Body of pancreas (tissue), 4 donors: ENCODE data around the gene B3GAT1. TPM values are rescaled to one million over a fixed set of nuclear protein-coding genes. Genes with fewer than 3 reads are reported as not detected.

Experiments
- ATAC-seq: fragments of 150-250 bp; one replicate; pipeline ENCODE4 v1.9.1; 2016
- DNase-seq, 4 donors: peaks; one replicate each; pipeline ENCODE4 v3.0.0-alpha.2; 2019
- H3K27ac ChIP-seq, 4 donors: fragments of 200-600 bp; sonication (generic); 1 replicate in 3 of 4; 2 replicates in 1 of 4; pipeline versions ENCODE4 v1.5.1 to v1.6.1; 2016 to 2019; ENCODE audit warnings: mild to moderate bottlenecking in 1 of 4, mixed read lengths in 1 of 4, moderate library complexity in 1 of 4
- H3K27me3 ChIP-seq, 2 donors: fragments of 200-600 bp; sonication (generic); one replicate each; pipeline ENCODE4 v1.6.0; 2016; ENCODE audit warnings: mild to moderate bottlenecking in 1 of 2
- H3K36me3 ChIP-seq, 2 donors: fragments of 200-600 bp; sonication (generic); replicated peaks in 1 of 2; 2 replicates each; pipeline ENCODE4 v1.5.1; 2016; ENCODE audit warnings: low read depth in 2 of 2; ENCODE audit not compliant: insufficient read depth in 1 of 2
- H3K4me1 ChIP-seq: fragments of 200-600 bp; sonication (generic); one replicate; pipeline ENCODE4 v1.6.0; 2016
- H3K4me3 ChIP-seq, 2 donors: fragments of 200-600 bp; sonication (generic); 1 replicate in 1 of 2; 2 replicates in 1 of 2; pipeline ENCODE4 v1.5.1; 2016 to 2019
- H3K9me3 ChIP-seq, 3 donors: fragments of 200-600 bp; sonication (generic); 1 replicate in 2 of 3; 2 replicates in 1 of 3; pipeline ENCODE4 v1.5.1; 2016
- POLR2A ChIP-seq, 3 donors: fragments of 450-650 bp; IDR thresholded peaks; one replicate each; pipeline ENCODE4 v1.6.1; 2016; ENCODE audit warnings: antibody characterized with exemption in 3 of 3, mild to moderate bottlenecking in 2 of 3
- WGBS, 2 donors: methylation state at CpG; one replicate each; pipeline ENCODE4 v1.1.5; 2017; 5-methylcytosine and 5-hydroxymethylcytosine counted together
- intact Hi-C: fragments of 100-400 bp; cut with DNase I; formaldehyde crosslinking; loops from one replicate; pipeline ENCODE4 v1.15.1; 2023
- total RNA-seq, 2 donors: library from RNA; depleted of rRNA; stranded (reverse); fragments of >200 nt; gene quantifications; one replicate each; pipeline ENCODE4 v1.1.0, GENCODE V29; 2016
- TF ChIP-seq, protein P1 (sequence below), 7 experiments: fragments of 450-650 bp in 4 of 7; fragments of 200-600 bp in 3 of 7; sonication (generic) in 3 of 7; IDR thresholded peaks; one replicate each; pipeline ENCODE4 v1.5.1; 2016 to 2019; ENCODE audit warnings: antibody characterized with exemption in 7 of 7

B3GAT1 gene
- total RNA-seq, 2 donors from 2014 or later = under 0.01 TPM; not detected in 1

DNA sequence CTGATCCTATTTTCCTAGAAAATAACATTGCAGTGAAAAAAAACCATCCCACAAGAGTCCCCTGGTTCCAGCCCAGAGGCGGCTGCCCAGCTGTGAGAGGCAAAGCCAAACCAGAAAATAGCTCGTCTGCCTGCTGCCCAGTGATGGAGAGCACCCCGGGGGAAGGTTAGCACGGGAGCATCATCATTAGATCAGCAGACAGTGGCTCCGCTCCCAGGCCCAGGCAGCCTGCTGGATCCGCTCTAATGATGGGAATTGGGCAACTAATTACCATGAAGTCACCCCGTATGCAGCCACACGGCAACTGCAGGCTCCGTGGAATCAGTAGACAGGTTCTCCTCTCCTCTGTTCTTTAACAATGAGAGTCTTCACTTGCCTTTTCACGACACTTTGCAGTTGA lies 17.1 kb upstream of the B3GAT1 start:
- TF ChIP-seq, protein P1, sequence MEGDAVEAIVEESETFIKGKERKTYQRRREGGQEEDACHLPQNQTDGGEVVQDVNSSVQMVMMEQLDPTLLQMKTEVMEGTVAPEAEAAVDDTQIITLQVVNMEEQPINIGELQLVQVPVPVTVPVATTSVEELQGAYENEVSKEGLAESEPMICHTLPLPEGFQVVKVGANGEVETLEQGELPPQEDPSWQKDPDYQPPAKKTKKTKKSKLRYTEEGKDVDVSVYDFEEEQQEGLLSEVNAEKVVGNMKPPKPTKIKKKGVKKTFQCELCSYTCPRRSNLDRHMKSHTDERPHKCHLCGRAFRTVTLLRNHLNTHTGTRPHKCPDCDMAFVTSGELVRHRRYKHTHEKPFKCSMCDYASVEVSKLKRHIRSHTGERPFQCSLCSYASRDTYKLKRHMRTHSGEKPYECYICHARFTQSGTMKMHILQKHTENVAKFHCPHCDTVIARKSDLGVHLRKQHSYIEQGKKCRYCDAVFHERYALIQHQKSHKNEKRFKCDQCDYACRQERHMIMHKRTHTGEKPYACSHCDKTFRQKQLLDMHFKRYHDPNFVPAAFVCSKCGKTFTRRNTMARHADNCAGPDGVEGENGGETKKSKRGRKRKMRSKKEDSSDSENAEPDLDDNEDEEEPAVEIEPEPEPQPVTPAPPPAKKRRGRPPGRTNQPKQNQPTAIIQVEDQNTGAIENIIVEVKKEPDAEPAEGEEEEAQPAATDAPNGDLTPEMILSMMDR (IDR thresholded peaks at IDR 0.05) = no peak
- TF ChIP-seq POLR2A (IDR thresholded peaks at IDR 0.05) = no peak
- H3K9me3 ChIP-seq = no peaks in the 10 kb centered on the region
- ATAC-seq = no peak
- no peak for DNase-seq
- intact Hi-C loops = no loop called here
- no peaks in the 10 kb centered on the region for H3K27me3 ChIP-seq
- WGBS, 2 donors = 47 to 54% methylated on average over 5 to 10 of the region's 10 CpGs
- H3K36me3 ChIP-seq = no peaks in the 10 kb centered on the region
- no peaks in the 10 kb centered on the region for H3K4me1 ChIP-seq
- no peak overlapping the region for H3K4me3 ChIP-seq
- no peak overlapping the region for H3K27ac ChIP-seq

DNA sequence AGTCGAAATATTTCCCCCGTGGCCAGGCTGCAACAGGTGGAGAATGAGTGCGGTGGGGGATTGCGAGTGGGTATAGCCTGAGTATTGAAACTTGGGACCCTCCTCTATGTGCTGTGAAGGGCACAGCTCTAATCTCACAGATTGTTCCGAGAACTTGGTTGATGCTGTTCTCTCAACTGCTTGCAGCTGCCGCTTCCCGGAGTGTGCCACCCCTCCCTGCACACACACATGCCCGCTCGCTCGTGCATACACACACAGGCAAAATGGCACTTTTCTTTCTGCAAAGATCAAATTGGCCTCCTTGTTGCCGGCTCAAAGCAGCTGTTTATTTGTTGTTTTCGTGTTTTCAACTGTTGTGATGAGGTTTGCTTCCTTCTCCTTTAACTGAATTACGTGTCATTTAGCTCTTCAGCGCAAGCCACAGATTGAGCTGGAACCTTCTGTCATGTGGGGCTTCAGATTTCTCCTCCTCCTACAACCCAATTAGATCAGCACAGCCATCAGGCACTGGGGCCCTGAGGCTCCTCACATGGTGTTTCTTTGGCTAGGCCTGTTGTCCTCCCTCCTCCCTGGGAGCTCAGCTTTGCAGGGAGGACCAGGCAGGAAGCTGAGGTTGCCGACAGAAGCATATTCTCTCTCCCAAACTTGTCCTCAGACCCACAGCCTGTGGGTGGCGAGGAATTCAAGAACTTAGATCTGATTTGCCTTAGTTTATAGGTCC lies 13.9 kb upstream of the B3GAT1 start:
- no peak for ATAC-seq

DNA sequence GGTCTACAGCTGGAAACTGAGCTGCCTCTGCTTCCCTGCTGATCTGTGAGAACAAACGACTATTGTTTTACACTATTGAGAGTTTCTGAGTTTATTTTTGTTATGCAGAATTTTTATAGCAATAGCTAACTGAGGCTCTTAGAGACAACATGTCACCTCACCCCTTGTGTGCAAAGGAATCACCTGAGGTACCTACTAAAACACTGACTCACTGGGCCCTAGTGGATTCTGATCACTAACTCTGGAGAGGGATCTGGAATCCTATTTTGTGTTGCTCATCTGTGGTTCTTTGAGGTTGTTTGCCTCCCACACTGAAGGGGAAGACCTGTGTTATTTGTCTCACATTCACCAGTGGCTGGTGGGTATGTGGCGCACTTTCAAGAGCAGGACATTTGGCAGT lies 13.4 kb upstream of the B3GAT1 start:
- TF ChIP-seq POLR2A (IDR thresholded peaks at IDR 0.05) = no peak
- TF ChIP-seq, protein P1 (IDR thresholded peaks at IDR 0.05) = no peak
- H3K9me3 ChIP-seq = no peaks in the 10 kb centered on the region
- DNase-seq (no peak), ATAC-seq (no peak)
- H3K4me1 ChIP-seq = no peaks in the 10 kb centered on the region
- H3K27ac ChIP-seq = no peak overlapping the region
- WGBS, 2 donors = 53 to 73% methylated on average over 2 of the region's 2 CpGs
- no peak overlapping the region for H3K4me3 ChIP-seq
- no peaks in the 10 kb centered on the region for H3K27me3 ChIP-seq
- no peaks in the 10 kb centered on the region for H3K36me3 ChIP-seq
- intact Hi-C loops = no loop called here

More for the DNA sequence above, 13.9 kb upstream of the B3GAT1 start:
- Histone ChIP-seq H3K27ac (no peak overlapping the region), H3K27me3 (no peaks in the 10 kb centered on the region), H3K4me3 (no peak overlapping the region), H3K36me3 (no peaks in the 10 kb centered on the region), H3K4me1 (no peaks in the 10 kb centered on the region), H3K9me3 (no peaks in the 10 kb centered on the region)
- no peak for TF ChIP-seq POLR2A (IDR thresholded peaks at IDR 0.05)
- TF ChIP-seq, protein P1 (IDR thresholded peaks at IDR 0.05) = no peak
- no peak for DNase-seq
- 60 to 61% methylated on average over 15 to 16 of the region's 16 CpGs for WGBS, 2 donors
- intact Hi-C loops = no loop called here

DNA sequence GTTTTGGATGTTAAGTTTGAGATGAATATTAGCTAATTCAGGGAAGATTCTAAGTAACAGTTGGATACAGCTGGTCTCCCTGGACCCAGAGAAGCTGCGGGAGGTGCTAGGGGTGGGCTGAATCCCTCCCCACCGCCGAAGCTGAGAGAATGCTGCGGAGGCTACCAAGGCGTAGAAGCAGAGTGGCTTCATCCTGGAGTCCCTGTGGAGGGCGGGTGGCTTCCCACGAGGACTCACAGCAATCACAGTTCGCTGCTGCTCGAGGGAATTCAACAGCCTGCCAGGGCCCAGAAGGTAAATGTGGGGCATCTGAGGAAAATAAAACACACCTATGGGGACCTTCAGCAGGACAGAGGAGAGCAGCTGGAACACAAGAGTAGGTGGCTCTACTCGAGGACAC lies 11.1 kb upstream of the B3GAT1 start:
- ATAC-seq = no peak
- 61 to 65% methylated on average over 10 of the region's 10 CpGs for WGBS, 2 donors

More for the DNA sequence above, 11.1 kb upstream of the B3GAT1 start:
- TF ChIP-seq, protein P1 (IDR thresholded peaks at IDR 0.05) = no peak
- no peak for TF ChIP-seq POLR2A (IDR thresholded peaks at IDR 0.05)
- no peaks in the 10 kb centered on the region for H3K9me3 ChIP-seq
- no peaks in the 10 kb centered on the region for H3K27me3 ChIP-seq
- no peak for DNase-seq
- H3K4me3 ChIP-seq = no peak overlapping the region
- H3K36me3 ChIP-seq = no peaks in the 10 kb centered on the region
- H3K4me1 ChIP-seq = no peaks in the 10 kb centered on the region
- H3K27ac ChIP-seq = no peak overlapping the region
- intact Hi-C loops = no loop called here
